Measurements from ENCODE around the gene CYP1A1. TPM values are rescaled to one million over a fixed set of nuclear protein-coding genes. Genes with fewer than 3 reads are reported as not detected.

Gene CYP1A1
- total RNA-seq, 1 experiment from 2014 or later: 0.15 TPM

DNA sequence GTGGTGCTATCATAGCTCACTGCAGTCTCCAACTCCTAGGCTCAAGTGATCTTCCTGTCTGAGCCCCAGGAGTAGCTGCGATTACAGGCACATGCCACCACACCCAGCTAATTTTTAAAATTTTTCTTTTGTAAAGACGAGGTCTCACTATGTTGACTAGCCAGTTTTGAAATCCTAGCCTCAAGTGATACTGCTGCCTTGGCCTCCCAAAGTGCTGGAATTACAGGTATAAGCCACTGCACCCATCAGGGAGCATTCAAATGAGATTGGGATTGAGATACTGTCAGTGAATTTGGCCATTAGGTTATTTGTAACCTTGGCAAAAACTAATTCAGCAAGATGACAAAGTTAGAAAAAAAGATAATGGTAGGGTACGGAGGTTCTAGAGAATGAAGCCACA lies 51.2 kb downstream of the CYP1A1 start:
- CTCF ChIA-PET: no interaction called here
- no TSS peak for BruUV-seq (replicated peaks)
- in situ Hi-C loops (cut with HindIII; ENCODE audit: low pct_unique_long_range_greater_than_20kb, low sequenced_read_pairs): no loop called here
- Histone ChIP-seq H3K4me3 (ENCODE audit: low read depth in 2 of 2, low read length in 2 of 2) (no peak overlapping the region), H3K36me3 (ENCODE audit: control insufficient read depth, insufficient read depth, low read length) (no peaks in the 10 kb centered on the region), H3K4me1 (ENCODE audit: control insufficient read depth, insufficient read depth, low read length) (no peaks in the 10 kb centered on the region), H3K27me3 (ENCODE audit: control insufficient read depth, insufficient read depth, low read length) (no peaks in the 10 kb centered on the region), H3K9me3 (ENCODE audit: control insufficient read depth, insufficient read depth, low read depth, low read length) (no peaks in the 10 kb centered on the region), H3K27ac (ENCODE audit: low read length) (no peak overlapping the region)
- POLR2A ChIA-PET: no interaction called here
- ATAC-seq (no peak), DNase-seq (ENCODE audit: low read depth, low spot score) (no peak)
- TF ChIP-seq REST (IDR thresholded peaks at IDR 0.05; ENCODE audit: insufficient read depth in 1 of 2, low read depth in 2 of 2, low read length in 1 of 2) (no peak), TCF7L2 (IDR thresholded peaks at IDR 0.05; ENCODE audit: low read depth, low read length) (no peak), CTCF (IDR thresholded peaks at IDR 0.05) (no peak), POLR2AphosphoS5 (IDR thresholded peaks at IDR 0.05; ENCODE audit: low read depth, low read length) (no peak), SIN3A (IDR thresholded peaks at IDR 0.05; ENCODE audit: borderline replicate concordance, insufficient read depth, low read depth, low read length) (no peak)
- intact Hi-C loops (cut with micrococcal nuclease; ENCODE audit: unreplicated experiment): no loop called here

GRCh38 chr15:74669627-74670026 lies 55.7 kb downstream of the CYP1A1 start:
- TF ChIP-seq TCF7L2 (IDR thresholded peaks at IDR 0.05; ENCODE audit: low read depth, low read length) (no peak), SIN3A (IDR thresholded peaks at IDR 0.05; ENCODE audit: borderline replicate concordance, insufficient read depth, low read depth, low read length) (no peak), CTCF (IDR thresholded peaks at IDR 0.05) (no peak), REST (IDR thresholded peaks at IDR 0.05; ENCODE audit: insufficient read depth in 1 of 2, low read depth in 2 of 2, low read length in 1 of 2) (no peak), POLR2AphosphoS5 (IDR thresholded peaks at IDR 0.05; ENCODE audit: low read depth, low read length) (no peak)
- Histone ChIP-seq H3K36me3 (ENCODE audit: control insufficient read depth, insufficient read depth, low read length) (no peaks in the 10 kb centered on the region), H3K9me3 (ENCODE audit: control insufficient read depth, insufficient read depth, low read depth, low read length) (no peaks in the 10 kb centered on the region), H3K4me1 (ENCODE audit: control insufficient read depth, insufficient read depth, low read length) (peaks cover 1% of the 10 kb centered on the region; the same call in 1 of the 2 replicates), H3K27me3 (ENCODE audit: control insufficient read depth, insufficient read depth, low read length) (no peaks in the 10 kb centered on the region), H3K27ac (ENCODE audit: low read length) (no peak overlapping the region), H3K4me3 (ENCODE audit: low read depth in 2 of 2, low read length in 2 of 2) (no peak overlapping the region)
- ATAC-seq (no peak), DNase-seq (ENCODE audit: low read depth, low spot score) (no peak)
- CTCF ChIA-PET: no interaction called here
- BruUV-seq (replicated peaks): no TSS peak
- intact Hi-C loops (cut with micrococcal nuclease; ENCODE audit: unreplicated experiment) (no loop called here), in situ Hi-C loops (cut with HindIII; ENCODE audit: low pct_unique_long_range_greater_than_20kb, low sequenced_read_pairs) (no loop called here)
- POLR2A ChIA-PET: no interaction called here

Other genes with a start within 250 kb of the CYP1A1 start
- 12.7 TPM for gene ARID3B, start 184.3 kb downstream of the CYP1A1 start, total RNA-seq (2021; ENCODE audit: unreplicated experiment)
- gene CLK3, start 109.7 kb downstream of the CYP1A1 start, total RNA-seq (2021; ENCODE audit: unreplicated experiment): 69.8 TPM
- 45.5 TPM for gene EDC3, start 29.5 kb downstream of the CYP1A1 start, total RNA-seq (2021; ENCODE audit: unreplicated experiment)
- not detected for gene CYP1A2, start 23.3 kb upstream of the CYP1A1 start, total RNA-seq (2021; ENCODE audit: unreplicated experiment)
- 81.4 TPM for gene CSK, start 56.6 kb upstream of the CYP1A1 start, total RNA-seq (2021; ENCODE audit: unreplicated experiment)
- not detected for gene LMAN1L, start 87.3 kb upstream of the CYP1A1 start, total RNA-seq (2021; ENCODE audit: unreplicated experiment)
- gene CPLX3, start 101.1 kb upstream of the CYP1A1 start, total RNA-seq (2021; ENCODE audit: unreplicated experiment): not detected
- 73.3 TPM for gene ULK3, start 117.6 kb upstream of the CYP1A1 start, total RNA-seq (2021; ENCODE audit: unreplicated experiment)
- 121 TPM for gene SCAMP2, start 147.8 kb upstream of the CYP1A1 start, total RNA-seq (2021; ENCODE audit: unreplicated experiment)
- gene MPI, start 164.5 kb upstream of the CYP1A1 start, total RNA-seq (2021; ENCODE audit: unreplicated experiment): 45.8 TPM
- gene FAM219B, start 181.3 kb upstream of the CYP1A1 start, total RNA-seq (2021; ENCODE audit: unreplicated experiment): 68.6 TPM
- 353 TPM for gene COX5A, start 212.5 kb upstream of the CYP1A1 start, total RNA-seq (2021; ENCODE audit: unreplicated experiment)
- 40.1 TPM for gene RPP25, start 231.2 kb upstream of the CYP1A1 start, total RNA-seq (2021; ENCODE audit: unreplicated experiment)

All from Panc1 (cell line).